Stimulated activated effector memory CD8-positive, alpha-beta T cell treated with anti-CD3 and anti-CD28 coated beads, Interleukin-12 subunit alpha, Interleukin-12 subunit beta, amount 100 ng/mL, for 72 hours (primary cell): ENCODE measurements around the gene TP53I3.
"Not testable (repeated sequence)": the region's sequence is repeated elsewhere in the genome, so short reads cannot be mapped to it uniquely, and the experiment has no call there.

Experiments
- ATAC-seq: fragments of 150-1000 bp; cut with Tn5 transposase; 2 replicates; pipeline ENCODE4 v1.10.0; 2021
- DNase-seq, 2 donors: peaks; one replicate each; pipeline ENCODE4 v3.0.0; 2021 to 2022; ENCODE audit warnings: low spot score in 2 of 2
- H3K27ac Mint-ChIP-seq: one replicate; pipeline ENCODE4 v1.8.0; 2022; ENCODE audit warnings: mild to moderate bottlenecking, mixed read lengths
- H3K36me3 Mint-ChIP-seq: one replicate; pipeline ENCODE4 v1.8.0; 2022; ENCODE audit warnings: mild to moderate bottlenecking, mixed read lengths
- H3K4me1 Mint-ChIP-seq: one replicate; pipeline ENCODE4 v1.8.0; 2022; ENCODE audit warnings: mixed read lengths
- H3K4me3 Mint-ChIP-seq: one replicate; pipeline ENCODE4 v1.8.0; 2022; ENCODE audit warnings: mild to moderate bottlenecking, mixed read lengths
- H3K9me3 Mint-ChIP-seq: one replicate; pipeline ENCODE4 v1.8.0; 2022; ENCODE audit warnings: mixed read lengths

TP53I3 gene

GRCh38 chr2:24084386-24085199, at the start of gene TP53I3:
TSS of gene TP53I3 (minus strand) at chr2:24084834. CDS start at chr2:24084326, 508 bp downstream.
- H3K36me3 Mint-ChIP-seq, result peaks cover 35% of the 10 kb centered on the region

GRCh38 chr2:24132543-24132942, 47.9 kb upstream of the TP53I3 start:
- ATAC-seq (no peak), DNase-seq (no peak)
- Mint-ChIP-seq H3K4me3 (no peak overlapping the region), H3K36me3 (peaks cover 5% of the 10 kb centered on the region), H3K27ac (no peak overlapping the region), H3K4me1 (no peaks in the 10 kb centered on the region), H3K9me3 (no peaks in the 10 kb centered on the region)

More at GRCh38 chr2:24084386-24085199, at the start of gene TP53I3:
- peak within 1 kb of the TSS; percentile 45 for H3K27ac Mint-ChIP-seq
- ATAC-seq (peak; percentile 97), DNase-seq (peak; percentile 93 to 96)
- no peaks in the 10 kb centered on the region for H3K9me3 Mint-ChIP-seq
- peak within 1 kb of the TSS; percentile 76 for H3K4me3 Mint-ChIP-seq
- peaks cover 13% of the 10 kb centered on the region for H3K4me1 Mint-ChIP-seq

GRCh38 chr2:24125956-24126355, 41.3 kb upstream of the TP53I3 start:
- H3K9me3 Mint-ChIP-seq, result no peaks in the 10 kb centered on the region
- peaks cover 14% of the 10 kb centered on the region for H3K4me1 Mint-ChIP-seq
- ATAC-seq (no peak), DNase-seq (no peak)
- H3K4me3 Mint-ChIP-seq, result no peak overlapping the region
- no peak overlapping the region for H3K27ac Mint-ChIP-seq
- H3K36me3 Mint-ChIP-seq, result no peaks in the 10 kb centered on the region

GRCh38 chr2:24123922-24124580, 39.4 kb upstream of the TP53I3 start:
- Mint-ChIP-seq H3K27ac (peak overlapping the region; percentile 92), H3K4me3 (peak overlapping the region; percentile 78), H3K9me3 (no peaks in the 10 kb centered on the region), H3K36me3 (no peaks in the 10 kb centered on the region), H3K4me1 (peaks cover 14% of the 10 kb centered on the region)
- peak; percentile 22 for ATAC-seq
- DNase-seq, result no peak

- no peaks in the 10 kb centered on the region for H3K9me3 Mint-ChIP-seq
- peak; percentile 93 for ATAC-seq
These were observed 38.7 kb upstream of the TP53I3 start, which contains the start of the genes FAM228B and PFN4 for GRCh38 chr2:24123195-24123921. TSS of gene FAM228B (plus strand) at chr2:24123469. CDS start at chr2:24124362, 893 bp downstream. TSS of gene PFN4 (minus strand) at chr2:24123334. CDS start at chr2:24122535, 799 bp downstream.

GRCh38 chr2:24122366-24123194, 37.9 kb upstream of the TP53I3 start:
- no peaks in the 10 kb centered on the region for H3K9me3 Mint-ChIP-seq
- peak overlapping the region; percentile 78 for H3K4me3 Mint-ChIP-seq
- H3K4me1 Mint-ChIP-seq, result peaks cover 14% of the 10 kb centered on the region
- no peak for ATAC-seq
- no peak for DNase-seq
- H3K27ac Mint-ChIP-seq, result peak overlapping the region; percentile 92
- H3K36me3 Mint-ChIP-seq, result no peaks in the 10 kb centered on the region

More at GRCh38 chr2:24123195-24123921, 38.7 kb upstream of the TP53I3 start, which contains the start of the genes FAM228B and PFN4:
- H3K4me1 Mint-ChIP-seq, result peaks cover 14% of the 10 kb centered on the region
- peak within 1 kb of the TSS; percentile 78 for H3K4me3 Mint-ChIP-seq
- no peaks in the 10 kb centered on the region for H3K36me3 Mint-ChIP-seq
- peak within 1 kb of the TSS; percentile 92 for H3K27ac Mint-ChIP-seq
- peak; percentile 65 to 89 for DNase-seq

GRCh38 chr2:24121469-24121868, 36.8 kb upstream of the TP53I3 start:
- Mint-ChIP-seq H3K9me3 (no peaks in the 10 kb centered on the region), H3K27ac (peak overlapping the region; percentile 9), H3K4me3 (no peak overlapping the region), H3K4me1 (peaks cover 14% of the 10 kb centered on the region), H3K36me3 (no peaks in the 10 kb centered on the region)
- no peak for ATAC-seq
- DNase-seq, result no peak

- no peak for DNase-seq
These were observed 36.4 kb upstream of the TP53I3 start for GRCh38 chr2:24121066-24121465.

GRCh38 chr2:24117902-24118301, 33.3 kb upstream of the TP53I3 start:
- no peaks in the 10 kb centered on the region for H3K4me1 Mint-ChIP-seq
- ATAC-seq (no peak), DNase-seq (no peak)
- H3K9me3 Mint-ChIP-seq, result no peaks in the 10 kb centered on the region
- H3K27ac Mint-ChIP-seq, result no peak overlapping the region
- no peaks in the 10 kb centered on the region for H3K36me3 Mint-ChIP-seq
- H3K4me3 Mint-ChIP-seq, result no peak overlapping the region

More at GRCh38 chr2:24121066-24121465, 36.4 kb upstream of the TP53I3 start:
- H3K36me3 Mint-ChIP-seq, result no peaks in the 10 kb centered on the region
- H3K4me1 Mint-ChIP-seq, result peaks cover 14% of the 10 kb centered on the region
- no peak overlapping the region for H3K27ac Mint-ChIP-seq
- no peak for ATAC-seq
- no peak overlapping the region for H3K4me3 Mint-ChIP-seq
- no peaks in the 10 kb centered on the region for H3K9me3 Mint-ChIP-seq

- no peak overlapping the region for H3K27ac Mint-ChIP-seq
- H3K36me3 Mint-ChIP-seq, result no peaks in the 10 kb centered on the region
- DNase-seq, result no peak
- H3K4me3 Mint-ChIP-seq, result no peak overlapping the region
- no peaks in the 10 kb centered on the region for H3K4me1 Mint-ChIP-seq
- ATAC-seq, result no peak
- no peaks in the 10 kb centered on the region for H3K9me3 Mint-ChIP-seq
These were observed 30.4 kb upstream of the TP53I3 start for GRCh38 chr2:24115057-24115456.

- peaks cover 10% of the 10 kb centered on the region for H3K9me3 Mint-ChIP-seq
- no peak for DNase-seq
These were observed 26.8 kb upstream of the TP53I3 start for GRCh38 chr2:24111407-24111901.

GRCh38 chr2:24110660-24111303, 26.1 kb upstream of the TP53I3 start:
- no peak overlapping the region for H3K4me3 Mint-ChIP-seq
- H3K4me1 Mint-ChIP-seq, result no peaks in the 10 kb centered on the region
- no peaks in the 10 kb centered on the region for H3K36me3 Mint-ChIP-seq
- peaks cover 10% of the 10 kb centered on the region for H3K9me3 Mint-ChIP-seq
- H3K27ac Mint-ChIP-seq, result no peak overlapping the region
- ATAC-seq (no peak), DNase-seq (no peak)

More at GRCh38 chr2:24111407-24111901, 26.8 kb upstream of the TP53I3 start:
- ATAC-seq, result no peak
- Mint-ChIP-seq H3K4me1 (no peaks in the 10 kb centered on the region), H3K36me3 (no peaks in the 10 kb centered on the region), H3K27ac (no peak overlapping the region), H3K4me3 (no peak overlapping the region)

- ATAC-seq, H3K27ac Mint-ChIP-seq, H3K4me1 Mint-ChIP-seq, DNase-seq, H3K4me3 Mint-ChIP-seq, H3K36me3 Mint-ChIP-seq: not testable (repeated sequence)
- H3K9me3 Mint-ChIP-seq, result peaks cover 13% of the 10 kb centered on the region
These were observed 24.8 kb upstream of the TP53I3 start for GRCh38 chr2:24109431-24109830.

GRCh38 chr2:24107336-24107735, 22.7 kb upstream of the TP53I3 start:
- H3K36me3 Mint-ChIP-seq, result no peaks in the 10 kb centered on the region
- DNase-seq (no peak), ATAC-seq (no peak)
- H3K4me1 Mint-ChIP-seq, result no peaks in the 10 kb centered on the region
- no peak overlapping the region for H3K27ac Mint-ChIP-seq
- H3K4me3 Mint-ChIP-seq, result no peak overlapping the region
- H3K9me3 Mint-ChIP-seq, result peaks cover 13% of the 10 kb centered on the region
